Lower leg skin (tissue), 3 donors: Measurements from ENCODE around the gene SYCP2.

ENCODE experiments used
- POLR2A ChIP-seq, 2 donors: fragments of 450-650 bp; IDR thresholded peaks; one replicate each; pipeline ENCODE4 v1.6.1; 2016 to 2017; ENCODE audit warnings: antibody characterized with exemption in 2 of 2, mild to moderate bottlenecking in 1 of 2, moderate library complexity in 1 of 2
- TF ChIP-seq, protein P1 (sequence below), 3 donors: fragments of 450-650 bp; IDR thresholded peaks; one replicate each; pipeline ENCODE4 v1.5.1; 2016; ENCODE audit warnings: antibody characterized with exemption in 3 of 3, mild to moderate bottlenecking in 3 of 3, moderate library complexity in 2 of 3

DNA sequence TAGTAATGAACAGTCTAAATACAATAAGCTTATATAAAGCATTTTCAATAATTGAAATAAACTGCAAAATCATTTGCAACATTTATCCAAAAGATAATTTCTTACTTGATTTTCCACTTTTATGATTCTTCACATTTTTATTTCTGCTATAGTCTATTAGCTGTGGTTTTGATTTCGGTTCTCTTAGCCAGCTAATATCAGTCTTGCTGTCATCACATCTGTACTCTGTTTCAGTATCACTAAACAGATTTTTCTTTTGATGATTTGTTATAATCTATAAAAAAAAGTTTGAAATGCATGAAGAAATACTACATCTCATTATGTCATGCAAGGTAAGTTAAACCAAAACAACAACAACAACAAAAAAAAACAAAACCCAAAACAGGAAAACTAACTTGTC lies 53.2 kb downstream of the SYCP2 start:
- TF ChIP-seq, protein P1, sequence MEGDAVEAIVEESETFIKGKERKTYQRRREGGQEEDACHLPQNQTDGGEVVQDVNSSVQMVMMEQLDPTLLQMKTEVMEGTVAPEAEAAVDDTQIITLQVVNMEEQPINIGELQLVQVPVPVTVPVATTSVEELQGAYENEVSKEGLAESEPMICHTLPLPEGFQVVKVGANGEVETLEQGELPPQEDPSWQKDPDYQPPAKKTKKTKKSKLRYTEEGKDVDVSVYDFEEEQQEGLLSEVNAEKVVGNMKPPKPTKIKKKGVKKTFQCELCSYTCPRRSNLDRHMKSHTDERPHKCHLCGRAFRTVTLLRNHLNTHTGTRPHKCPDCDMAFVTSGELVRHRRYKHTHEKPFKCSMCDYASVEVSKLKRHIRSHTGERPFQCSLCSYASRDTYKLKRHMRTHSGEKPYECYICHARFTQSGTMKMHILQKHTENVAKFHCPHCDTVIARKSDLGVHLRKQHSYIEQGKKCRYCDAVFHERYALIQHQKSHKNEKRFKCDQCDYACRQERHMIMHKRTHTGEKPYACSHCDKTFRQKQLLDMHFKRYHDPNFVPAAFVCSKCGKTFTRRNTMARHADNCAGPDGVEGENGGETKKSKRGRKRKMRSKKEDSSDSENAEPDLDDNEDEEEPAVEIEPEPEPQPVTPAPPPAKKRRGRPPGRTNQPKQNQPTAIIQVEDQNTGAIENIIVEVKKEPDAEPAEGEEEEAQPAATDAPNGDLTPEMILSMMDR (IDR thresholded peaks at IDR 0.05) = no peak
- no peak for TF ChIP-seq POLR2A (IDR thresholded peaks at IDR 0.05)
